HT-29 (cell line): Measurements from ENCODE around the gene GAD1. TPM values are rescaled to one million over a fixed set of nuclear protein-coding genes. Genes with fewer than 3 reads are reported as not detected.

Experiments used
- DNase-seq: peaks from one replicate; pipeline ENCODE4 v3.0.0-alpha.2; 2015; ENCODE audit warnings: low spot score
- total RNA-seq: library from RNA; depleted of rRNA; stranded (reverse); fragments of >200 nt; shearing (Covaris generic); gene quantifications from 2 replicates; pipeline ENCODE4 v1.2.3, GENCODE V29; 2014

The GAD1 gene
- total RNA-seq, 1 experiment from 2014 or later = 29.8 TPM

GRCh38 chr2:170845343-170845742, 28.7 kb downstream of the GAD1 start:
- no peak for DNase-seq

- DNase-seq = no peak
These were observed 29.6 kb downstream of the GAD1 start for GRCh38 chr2:170846314-170846713.

- no peak for DNase-seq
These were observed 31.0 kb downstream of the GAD1 start for GRCh38 chr2:170847716-170848115.

- DNase-seq = no peak
These were observed 31.9 kb downstream of the GAD1 start for GRCh38 chr2:170848587-170848986.

- DNase-seq = no peak
These were observed 33.6 kb downstream of the GAD1 start for GRCh38 chr2:170850251-170850650.

- DNase-seq = no peak
These were observed 34.9 kb downstream of the GAD1 start for GRCh38 chr2:170851635-170852034.

GRCh38 chr2:170856066-170856465, 39.4 kb downstream of the GAD1 start:
- no peak for DNase-seq

- DNase-seq = no peak
These were observed 45.7 kb downstream of the GAD1 start for GRCh38 chr2:170862286-170862902.

- DNase-seq = no peak
These were observed 46.4 kb downstream of the GAD1 start for GRCh38 chr2:170863087-170863486.

- DNase-seq = no peak
These were observed 52.3 kb downstream of the GAD1 start for GRCh38 chr2:170869036-170869435.

GRCh38 chr2:170869461-170869860, 52.8 kb downstream of the GAD1 start:
- no peak for DNase-seq

- peak; percentile 91 for DNase-seq
These were observed 56.5 kb downstream of the GAD1 start for GRCh38 chr2:170873035-170873692.

- DNase-seq = peak; percentile 3
These were observed 61.4 kb downstream of the GAD1 start for GRCh38 chr2:170878066-170878465.

- no peak for DNase-seq
These were observed 61.8 kb downstream of the GAD1 start for GRCh38 chr2:170878505-170878904.

GRCh38 chr2:170881840-170882239, 65.2 kb downstream of the GAD1 start:
- no peak for DNase-seq

- no peak for DNase-seq
These were observed 66.1 kb downstream of the GAD1 start for GRCh38 chr2:170882758-170883157.

GRCh38 chr2:170883683-170884082, 67.0 kb downstream of the GAD1 start:
- no peak for DNase-seq

GRCh38 chr2:170885130-170885791, 68.6 kb downstream of the GAD1 start:
- DNase-seq = no peak

- DNase-seq = no peak
These were observed 69.7 kb downstream of the GAD1 start for GRCh38 chr2:170886386-170886785.

GRCh38 chr2:170887496-170887895, 70.8 kb downstream of the GAD1 start:
- no peak for DNase-seq

GRCh38 chr2:170887896-170888295, 71.2 kb downstream of the GAD1 start:
- DNase-seq = no peak

- DNase-seq = no peak
These were observed 75.2 kb downstream of the GAD1 start for GRCh38 chr2:170891893-170892292.

GRCh38 chr2:170892391-170892951, 75.8 kb downstream of the GAD1 start:
- DNase-seq = no peak
